HG03175 (cell line): ENCODE data around the gene COP1.

Experiments
- ATAC-seq: cut with Tn5 transposase; IDR thresholded peaks from one replicate; pipeline ENCODE4 v1.9.1; 2021; ENCODE audit warnings: mild to moderate bottlenecking, moderate library complexity; ENCODE audit not compliant: unreplicated experiment

Gene COP1

DNA sequence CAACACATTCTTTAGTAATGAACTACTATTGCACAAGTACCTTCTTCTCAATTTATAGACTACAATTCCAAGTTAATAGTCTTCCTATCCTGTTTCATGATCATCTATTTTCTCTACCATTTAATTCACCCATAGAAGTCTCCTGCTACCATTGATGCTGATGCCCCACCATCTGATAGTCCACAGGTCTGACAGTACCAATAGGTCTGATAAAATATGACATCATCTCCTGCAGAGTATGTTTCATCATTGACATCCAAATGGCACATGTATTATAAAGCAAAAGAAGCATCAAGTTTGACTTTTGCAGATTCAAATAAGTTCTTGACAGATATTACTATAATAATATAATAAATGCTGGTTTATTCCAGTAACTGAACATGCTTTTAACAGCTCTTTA is 5.5 kb downstream of the COP1 start:
- ATAC-seq = no peak

- ATAC-seq = peak; percentile 57
Measured at GRCh38 chr1:176199707-176200106, 7.4 kb downstream of the COP1 start.

DNA sequence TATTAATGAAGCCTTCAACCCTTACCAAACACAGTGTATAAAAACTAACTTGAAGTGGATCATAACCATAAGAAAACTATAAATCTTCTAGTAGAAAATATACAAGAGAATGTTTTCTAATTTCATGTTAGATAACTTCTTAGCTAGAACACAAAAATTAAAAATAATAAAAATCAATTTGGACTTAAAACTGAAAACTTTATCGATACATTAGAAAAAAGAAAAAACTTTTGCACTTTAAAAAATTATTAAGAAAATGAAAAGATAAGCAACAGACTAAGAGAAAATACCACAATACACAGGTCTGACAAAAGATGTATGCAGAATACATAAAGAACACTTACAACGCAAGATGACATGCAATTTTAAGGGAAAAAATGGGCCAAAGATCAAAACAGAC is 8.7 kb downstream of the COP1 start:
- ATAC-seq = no peak

DNA sequence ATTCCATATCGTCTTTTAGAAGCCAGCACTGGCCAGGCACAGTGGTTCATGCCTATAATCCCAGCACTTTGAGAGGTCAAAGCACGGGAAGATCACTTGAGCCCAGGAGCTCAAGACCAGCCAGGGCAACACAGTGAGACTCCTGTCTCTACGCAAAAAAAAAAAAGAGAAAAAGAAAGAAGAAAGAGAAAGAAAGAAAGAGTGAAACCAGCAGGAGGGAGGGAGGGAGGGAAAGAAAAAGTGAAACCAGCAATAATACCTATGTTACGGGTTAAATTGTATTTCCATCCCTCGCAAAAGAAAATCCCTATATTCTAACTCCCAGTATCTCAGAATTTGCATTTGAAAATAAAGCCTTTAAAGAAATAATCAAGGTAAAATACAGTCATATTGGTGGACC is 10.4 kb downstream of the COP1 start:
- no peak for ATAC-seq

- ATAC-seq = no peak
Measured at GRCh38 chr1:176195547-176195946, 11.5 kb downstream of the COP1 start.

GRCh38 chr1:176193663-176194062 is 13.4 kb downstream of the COP1 start:
- no peak for ATAC-seq

GRCh38 chr1:176193023-176193422 is 14.1 kb downstream of the COP1 start:
- ATAC-seq = peak; percentile 92

DNA sequence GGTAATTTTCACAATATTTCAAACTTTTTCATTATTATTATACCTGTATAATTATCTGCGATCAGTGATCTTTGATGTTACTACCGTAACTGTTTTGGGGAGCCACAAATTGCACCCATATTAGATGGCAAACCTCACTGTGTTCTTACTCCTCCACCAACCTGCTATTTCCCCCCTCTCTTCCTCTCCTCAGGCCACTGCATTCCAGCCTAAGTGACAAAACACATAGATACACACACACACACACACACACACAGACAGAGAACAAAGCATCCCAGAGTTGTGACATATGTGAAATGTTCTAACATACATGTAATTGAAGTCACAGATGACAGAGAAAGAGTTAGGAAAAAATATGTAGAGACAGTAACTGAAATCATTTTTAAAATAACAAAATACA is 18.5 kb downstream of the COP1 start:
- no peak for ATAC-seq

- no peak for ATAC-seq
Measured at GRCh38 chr1:176187001-176187400, 20.1 kb downstream of the COP1 start.

DNA sequence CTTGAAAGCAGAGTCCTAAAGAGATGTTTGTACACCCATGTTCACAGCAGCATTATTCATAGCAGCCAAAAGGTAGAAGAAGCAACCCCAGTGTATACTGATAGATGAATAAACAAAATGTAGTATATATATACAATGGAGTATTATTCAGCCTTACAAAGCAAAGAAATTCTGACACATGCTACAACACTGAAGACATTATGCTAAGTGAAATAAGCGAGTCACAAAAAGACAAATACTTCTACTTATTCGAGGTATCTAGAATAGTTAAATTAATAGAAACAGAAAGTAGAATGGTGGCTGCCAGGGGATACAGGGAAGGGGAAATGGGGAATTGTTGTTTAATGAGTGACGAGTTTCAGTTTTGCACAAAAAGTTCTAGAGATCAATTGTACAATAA is 23.5 kb downstream of the COP1 start:
- peak; percentile 56 for ATAC-seq

- no peak for ATAC-seq
Measured at GRCh38 chr1:176178316-176178715, 28.8 kb downstream of the COP1 start.

- ATAC-seq = peak; percentile 97
Measured at GRCh38 chr1:176177764-176178163, 29.3 kb downstream of the COP1 start.

- ATAC-seq = no peak
Measured at GRCh38 chr1:176174108-176174507, 33.0 kb downstream of the COP1 start.

GRCh38 chr1:176172215-176172614 is 34.9 kb downstream of the COP1 start:
- ATAC-seq = no peak

DNA sequence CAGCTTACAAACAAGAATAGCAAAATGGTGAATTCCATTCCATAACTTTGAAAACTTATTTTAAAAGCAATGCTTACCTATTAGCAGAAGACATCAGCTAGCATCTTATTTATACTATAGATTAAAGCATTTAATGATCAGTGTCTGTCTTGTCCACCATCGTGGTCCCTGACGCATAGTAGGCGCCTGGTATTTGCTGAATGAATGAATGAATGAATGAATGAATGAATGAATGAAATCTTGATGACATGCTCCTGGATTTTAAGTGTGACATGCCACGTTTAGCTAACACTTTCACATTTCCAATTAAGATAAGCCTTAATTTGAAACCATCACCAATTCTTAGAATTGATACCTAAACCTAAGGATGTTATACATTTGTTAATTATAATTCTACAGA is 39.9 kb downstream of the COP1 start:
- no peak for ATAC-seq

- no peak for ATAC-seq
Measured at GRCh38 chr1:176165573-176165972, 41.5 kb downstream of the COP1 start.

DNA sequence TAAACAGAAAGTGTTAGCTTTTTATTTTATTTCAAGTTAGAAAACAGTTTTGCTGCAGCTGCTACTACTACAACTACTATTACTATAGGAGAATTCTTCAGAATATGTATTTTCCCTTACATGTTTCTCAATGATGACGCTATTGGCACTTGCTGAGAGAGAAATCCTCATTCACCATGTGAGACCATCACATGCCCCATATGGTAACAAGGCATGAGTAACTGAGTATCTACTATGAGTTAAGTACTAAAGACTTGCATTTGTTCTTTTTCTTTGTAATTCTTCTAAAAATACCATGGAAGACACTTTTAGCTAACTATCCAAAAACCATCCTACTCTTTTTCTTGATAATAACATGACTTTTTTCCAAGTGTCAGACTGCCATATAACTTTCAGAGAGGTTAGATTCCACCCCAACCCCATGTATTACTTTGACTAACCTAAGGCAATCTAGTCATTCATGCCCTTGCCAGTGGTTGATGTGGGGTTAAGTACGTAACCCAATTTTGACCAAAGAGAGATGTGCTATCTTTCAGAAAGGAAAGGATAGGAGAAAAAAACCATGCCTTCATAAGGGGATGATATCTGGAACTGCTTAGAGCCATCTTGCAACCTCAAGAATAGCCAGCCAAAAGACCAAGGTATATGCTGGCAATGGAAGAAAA is 42.9 kb downstream of the COP1 start:
- no peak for ATAC-seq

GRCh38 chr1:176159993-176160392 is 47.1 kb downstream of the COP1 start:
- ATAC-seq = no peak

DNA sequence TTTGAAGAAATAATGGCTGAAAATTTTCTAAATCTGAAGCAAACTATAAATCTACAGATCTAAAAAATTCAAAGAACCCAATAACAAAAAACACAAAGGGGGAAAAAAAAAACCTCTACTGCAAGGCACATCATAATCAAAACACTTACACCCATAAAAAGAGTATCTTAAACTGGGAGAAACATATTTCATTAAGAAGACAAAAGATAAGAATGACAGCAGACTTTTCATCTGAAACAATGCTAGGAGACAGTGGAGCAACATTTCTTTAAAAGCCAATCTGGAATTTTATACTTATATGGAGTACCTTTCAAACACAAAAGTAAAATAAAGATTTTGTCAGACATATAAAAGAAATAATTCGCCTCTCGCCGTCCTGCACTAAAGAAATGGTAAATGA is 49.1 kb downstream of the COP1 start:
- ATAC-seq = no peak

GRCh38 chr1:176149939-176150807 is 56.9 kb downstream of the COP1 start:
- no peak for ATAC-seq

DNA sequence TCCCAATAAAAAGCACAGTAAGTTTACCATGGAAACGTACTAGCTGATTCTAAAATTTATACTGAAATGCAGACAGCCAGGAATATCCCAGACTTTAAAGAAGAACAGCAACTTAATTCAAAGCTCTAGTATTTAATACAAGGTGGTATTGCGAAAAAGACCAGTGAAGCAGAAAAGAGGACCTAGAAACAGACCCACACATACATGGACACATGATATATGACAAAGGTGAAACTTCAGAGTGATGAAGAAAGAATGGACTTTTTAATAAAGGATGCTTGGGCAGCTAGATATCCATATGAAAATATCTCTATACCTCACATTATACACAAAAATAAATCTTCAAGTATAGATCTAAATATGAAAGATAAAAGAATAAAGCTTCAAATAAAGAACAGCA is 62.6 kb downstream of the COP1 start:
- ATAC-seq = no peak

- no peak for ATAC-seq
Measured at GRCh38 chr1:176142973-176143372, 64.1 kb downstream of the COP1 start.
